Prostate gland (tissue), 2 donors: ENCODE data around the gene PNLDC1.

Experiments used
- POLR2A ChIP-seq: fragments of 450-650 bp; IDR thresholded peaks from one replicate; pipeline ENCODE4 v1.6.1; 2016; ENCODE audit warnings: antibody characterized with exemption, mild to moderate bottlenecking
- POLR2AphosphoS5 ChIP-seq: sonication (generic); formaldehyde crosslinking; IDR thresholded peaks from one replicate; pipeline ENCODE4 v1.6.1; 2017; ENCODE audit warnings: antibody characterized with exemption
- TF ChIP-seq, protein P1 (sequence below), 4 experiments: fragments of 200-600 bp in 2 of 4; fragments of 450-650 bp in 2 of 4; sonication (generic) in 2 of 4; IDR thresholded peaks; 1 replicate in 3 of 4; 2 replicates in 1 of 4; pipeline ENCODE4 v1.5.1; 2016 to 2019; ENCODE audit warnings: antibody characterized with exemption in 4 of 4, mild to moderate bottlenecking in 2 of 4, moderate library complexity in 2 of 4

GRCh38 chr6:159804504-159804903, 4.4 kb downstream of the PNLDC1 start:
- TF ChIP-seq, protein P1, sequence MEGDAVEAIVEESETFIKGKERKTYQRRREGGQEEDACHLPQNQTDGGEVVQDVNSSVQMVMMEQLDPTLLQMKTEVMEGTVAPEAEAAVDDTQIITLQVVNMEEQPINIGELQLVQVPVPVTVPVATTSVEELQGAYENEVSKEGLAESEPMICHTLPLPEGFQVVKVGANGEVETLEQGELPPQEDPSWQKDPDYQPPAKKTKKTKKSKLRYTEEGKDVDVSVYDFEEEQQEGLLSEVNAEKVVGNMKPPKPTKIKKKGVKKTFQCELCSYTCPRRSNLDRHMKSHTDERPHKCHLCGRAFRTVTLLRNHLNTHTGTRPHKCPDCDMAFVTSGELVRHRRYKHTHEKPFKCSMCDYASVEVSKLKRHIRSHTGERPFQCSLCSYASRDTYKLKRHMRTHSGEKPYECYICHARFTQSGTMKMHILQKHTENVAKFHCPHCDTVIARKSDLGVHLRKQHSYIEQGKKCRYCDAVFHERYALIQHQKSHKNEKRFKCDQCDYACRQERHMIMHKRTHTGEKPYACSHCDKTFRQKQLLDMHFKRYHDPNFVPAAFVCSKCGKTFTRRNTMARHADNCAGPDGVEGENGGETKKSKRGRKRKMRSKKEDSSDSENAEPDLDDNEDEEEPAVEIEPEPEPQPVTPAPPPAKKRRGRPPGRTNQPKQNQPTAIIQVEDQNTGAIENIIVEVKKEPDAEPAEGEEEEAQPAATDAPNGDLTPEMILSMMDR (IDR thresholded peaks at IDR 0.05): no peak
- TF ChIP-seq POLR2A: no peak
- TF ChIP-seq POLR2AphosphoS5: no peak
